ENCODE data around the gene ZNF587B.
"Not testable (repeated sequence)": the region's sequence is repeated elsewhere in the genome, so short reads cannot be mapped to it uniquely, and the experiment has no call there.

Gene ZNF587B

GRCh38 chr19:57830071-57830602 lies at the start of gene ZNF587B:
Gene ZNF587B, plus strand, starts transcription at chr19:57830299. Its CDS starts 230 bp downstream, at chr19:57830529.
- no peaks in the 10 kb centered on the region for H3K9me3 ChIP-seq (ENCODE audit: control insufficient read depth, insufficient read depth, low read length)
- peaks cover 2% of the 10 kb centered on the region for H3K4me1 ChIP-seq (ENCODE audit: control insufficient read depth, insufficient read depth, low read length)
- H3K9ac ChIP-seq (ENCODE audit: low read depth, low read length) = peak within 1 kb of the TSS; percentile 80
- peak within 1 kb of the TSS; percentile 97 for H3K4me3 ChIP-seq (ENCODE audit: low read depth, low read length)
- H3K27me3 ChIP-seq (ENCODE audit: control insufficient read depth, insufficient read depth, low read length) = no peaks in the 10 kb centered on the region
- no peaks in the 10 kb centered on the region for H3K36me3 ChIP-seq (ENCODE audit: control insufficient read depth, insufficient read depth, low read length)

GRCh38 chr19:57786286-57786685 lies 43.8 kb upstream of the ZNF587B start:
- no peak overlapping the region for H3K9ac ChIP-seq (ENCODE audit: low read depth, low read length)
- no peaks in the 10 kb centered on the region for H3K27me3 ChIP-seq (ENCODE audit: control insufficient read depth, insufficient read depth, low read length)
- H3K4me1 ChIP-seq (ENCODE audit: control insufficient read depth, insufficient read depth, low read length) = peaks cover 3% of the 10 kb centered on the region
- peaks cover 10% of the 10 kb centered on the region for H3K36me3 ChIP-seq (ENCODE audit: control insufficient read depth, insufficient read depth, low read length)
- no peaks in the 10 kb centered on the region for H3K9me3 ChIP-seq (ENCODE audit: control insufficient read depth, insufficient read depth, low read length)
- H3K4me3 ChIP-seq (ENCODE audit: low read depth, low read length) = no peak overlapping the region

GRCh38 chr19:57786906-57787305 lies 43.2 kb upstream of the ZNF587B start:
- Histone ChIP-seq H3K9me3 (ENCODE audit: control insufficient read depth, insufficient read depth, low read length) (no peaks in the 10 kb centered on the region), H3K9ac (ENCODE audit: low read depth, low read length) (no peak overlapping the region), H3K4me3 (ENCODE audit: low read depth, low read length) (no peak overlapping the region), H3K27me3 (ENCODE audit: control insufficient read depth, insufficient read depth, low read length) (no peaks in the 10 kb centered on the region), H3K4me1 (ENCODE audit: control insufficient read depth, insufficient read depth, low read length) (peaks cover 3% of the 10 kb centered on the region), H3K36me3 (ENCODE audit: control insufficient read depth, insufficient read depth, low read length) (peaks cover 15% of the 10 kb centered on the region)

DNA sequence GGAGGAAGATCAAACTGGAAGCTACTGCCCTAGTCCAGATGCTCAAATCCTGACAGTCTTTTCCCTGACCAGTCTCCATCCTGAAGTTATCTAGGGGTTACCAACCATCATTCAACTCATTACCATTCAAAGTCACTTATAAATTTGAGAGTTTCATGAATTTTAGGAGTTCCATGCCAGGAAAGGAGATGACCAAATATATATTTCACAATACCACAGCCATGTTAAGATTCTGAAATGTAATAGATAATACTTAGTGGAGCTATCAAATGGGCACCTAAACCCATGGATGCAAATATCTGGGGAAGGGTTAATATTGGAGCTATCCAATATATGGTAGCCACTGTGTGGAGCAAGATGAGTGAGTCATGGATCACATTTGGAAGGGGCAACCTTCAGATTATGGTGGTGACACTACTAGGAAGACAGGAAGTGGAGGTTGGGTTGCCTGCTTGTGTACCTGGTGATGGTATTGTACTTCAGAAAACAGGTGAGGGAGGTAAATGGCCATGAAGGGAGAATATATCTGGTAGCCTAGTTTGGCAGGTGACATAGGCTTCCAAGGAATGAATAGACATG lies 41.9 kb upstream of the ZNF587B start:
- no peak overlapping the region for H3K4me3 ChIP-seq (ENCODE audit: low read depth, low read length)
- H3K9ac ChIP-seq (ENCODE audit: low read depth, low read length) = no peak overlapping the region
- H3K36me3 ChIP-seq (ENCODE audit: control insufficient read depth, insufficient read depth, low read length) = peaks cover 15% of the 10 kb centered on the region
- H3K27me3 ChIP-seq (ENCODE audit: control insufficient read depth, insufficient read depth, low read length) = no peaks in the 10 kb centered on the region
- peaks cover 3% of the 10 kb centered on the region for H3K4me1 ChIP-seq (ENCODE audit: control insufficient read depth, insufficient read depth, low read length)
- H3K9me3 ChIP-seq (ENCODE audit: control insufficient read depth, insufficient read depth, low read length) = no peaks in the 10 kb centered on the region

DNA sequence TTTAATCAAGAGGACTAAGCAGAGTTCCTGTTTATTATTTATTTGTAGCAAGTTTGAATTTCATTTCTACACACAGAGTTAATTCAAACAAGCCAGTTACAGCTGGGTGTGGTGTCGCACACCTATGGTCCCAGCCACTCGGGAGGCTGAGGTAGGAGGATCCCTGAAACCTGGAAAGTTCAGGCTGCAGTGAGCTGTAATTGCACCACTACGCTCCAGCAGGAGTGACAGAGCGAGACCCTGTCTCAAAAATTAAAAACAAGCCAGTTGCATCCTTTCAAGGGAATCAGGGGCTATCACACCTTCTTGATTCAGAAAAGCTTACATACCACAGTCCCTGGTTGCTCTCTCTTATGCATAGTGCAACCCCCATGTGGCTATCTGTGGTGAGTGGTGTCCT lies 40.8 kb upstream of the ZNF587B start:
- Histone ChIP-seq H3K4me3 (ENCODE audit: low read depth, low read length) (no peak overlapping the region), H3K36me3 (ENCODE audit: control insufficient read depth, insufficient read depth, low read length) (peaks cover 15% of the 10 kb centered on the region), H3K9me3 (ENCODE audit: control insufficient read depth, insufficient read depth, low read length) (no peaks in the 10 kb centered on the region), H3K27me3 (ENCODE audit: control insufficient read depth, insufficient read depth, low read length) (no peaks in the 10 kb centered on the region), H3K9ac (ENCODE audit: low read depth, low read length) (no peak overlapping the region), H3K4me1 (ENCODE audit: control insufficient read depth, insufficient read depth, low read length) (peaks cover 3% of the 10 kb centered on the region)

DNA sequence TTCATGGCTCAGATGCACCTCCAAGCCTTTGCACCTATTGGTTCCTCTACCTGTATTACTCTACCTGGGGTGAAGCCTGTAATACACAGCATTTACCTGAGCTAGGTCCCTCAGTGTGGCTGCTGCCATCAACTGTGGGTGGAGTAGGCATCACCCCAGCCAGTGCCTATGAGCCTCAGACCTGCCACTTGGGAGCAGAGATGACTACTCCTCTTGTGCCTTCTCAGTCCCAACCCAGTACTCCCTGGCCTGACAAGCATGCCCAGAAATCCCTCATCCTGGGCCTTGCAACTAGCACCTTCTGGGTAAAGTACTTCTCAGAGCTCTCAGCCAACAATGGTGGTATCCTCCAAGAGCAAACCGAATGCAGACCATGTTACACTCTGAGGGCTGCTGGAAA lies 33.5 kb upstream of the ZNF587B start:
- not testable (repeated sequence) for H3K36me3 ChIP-seq (ENCODE audit: control insufficient read depth, insufficient read depth, low read length); H3K4me3 ChIP-seq (ENCODE audit: low read depth, low read length); H3K9me3 ChIP-seq (ENCODE audit: control insufficient read depth, insufficient read depth, low read length); H3K9ac ChIP-seq (ENCODE audit: low read depth, low read length); H3K27me3 ChIP-seq (ENCODE audit: control insufficient read depth, insufficient read depth, low read length)
- H3K4me1 ChIP-seq (ENCODE audit: control insufficient read depth, insufficient read depth, low read length) = peaks cover 22% of the 10 kb centered on the region

GRCh38 chr19:57800696-57801095 lies 29.4 kb upstream of the ZNF587B start:
- Histone ChIP-seq H3K4me1 (ENCODE audit: control insufficient read depth, insufficient read depth, low read length) (peaks cover 29% of the 10 kb centered on the region), H3K9me3 (ENCODE audit: control insufficient read depth, insufficient read depth, low read length) (no peaks in the 10 kb centered on the region), H3K36me3 (ENCODE audit: control insufficient read depth, insufficient read depth, low read length) (no peaks in the 10 kb centered on the region), H3K9ac (ENCODE audit: low read depth, low read length) (no peak overlapping the region), H3K27me3 (ENCODE audit: control insufficient read depth, insufficient read depth, low read length) (no peaks in the 10 kb centered on the region), H3K4me3 (ENCODE audit: low read depth, low read length) (peak overlapping the region; percentile 33)

DNA sequence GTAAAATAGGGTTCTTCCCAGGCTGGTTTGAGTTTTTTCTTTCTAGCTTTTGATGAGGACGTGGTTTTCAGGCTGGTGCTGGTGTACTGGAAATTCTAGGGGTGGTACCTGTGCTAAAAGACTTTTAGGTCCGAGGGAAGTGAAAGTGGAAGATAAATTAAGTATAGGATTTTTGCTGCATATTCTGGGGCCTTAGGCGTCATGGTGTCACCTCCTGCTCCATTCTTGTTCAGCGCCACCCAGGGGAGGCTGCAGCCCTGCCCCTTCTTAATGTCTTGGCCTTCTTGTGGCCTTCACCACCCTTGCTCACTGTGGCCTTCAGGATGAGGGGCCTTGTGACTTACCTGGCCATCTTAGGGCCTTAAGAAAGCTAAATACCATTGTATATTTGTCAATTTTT lies 27.8 kb upstream of the ZNF587B start:
- no peaks in the 10 kb centered on the region for H3K36me3 ChIP-seq (ENCODE audit: control insufficient read depth, insufficient read depth, low read length)
- peaks cover 29% of the 10 kb centered on the region for H3K4me1 ChIP-seq (ENCODE audit: control insufficient read depth, insufficient read depth, low read length)
- no peak overlapping the region for H3K4me3 ChIP-seq (ENCODE audit: low read depth, low read length)
- no peak overlapping the region for H3K9ac ChIP-seq (ENCODE audit: low read depth, low read length)
- no peaks in the 10 kb centered on the region for H3K27me3 ChIP-seq (ENCODE audit: control insufficient read depth, insufficient read depth, low read length)
- no peaks in the 10 kb centered on the region for H3K9me3 ChIP-seq (ENCODE audit: control insufficient read depth, insufficient read depth, low read length)

DNA sequence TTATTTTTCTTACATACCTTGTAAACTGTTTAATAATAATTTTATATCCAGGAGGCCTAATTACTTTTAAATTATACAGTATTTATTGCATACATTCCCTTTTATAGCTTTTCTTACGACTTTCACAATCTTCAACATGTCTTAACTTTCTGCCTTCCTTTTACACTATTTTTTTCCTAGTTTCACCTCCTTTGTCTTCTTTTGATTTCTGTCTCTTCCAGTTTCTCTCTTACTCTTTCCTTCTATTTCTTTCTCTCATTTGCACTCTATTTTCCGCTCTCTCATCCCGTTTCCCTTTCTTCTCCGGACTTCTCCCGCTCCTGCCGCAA lies 26.9 kb upstream of the ZNF587B start:
- H3K36me3 ChIP-seq (ENCODE audit: control insufficient read depth, insufficient read depth, low read length) = peaks cover 4% of the 10 kb centered on the region
- H3K9ac ChIP-seq (ENCODE audit: low read depth, low read length) = peak overlapping the region; percentile 89
- peaks cover 29% of the 10 kb centered on the region for H3K4me1 ChIP-seq (ENCODE audit: control insufficient read depth, insufficient read depth, low read length)
- no peaks in the 10 kb centered on the region for H3K9me3 ChIP-seq (ENCODE audit: control insufficient read depth, insufficient read depth, low read length)
- H3K4me3 ChIP-seq (ENCODE audit: low read depth, low read length) = peak overlapping the region; percentile 73
- no peaks in the 10 kb centered on the region for H3K27me3 ChIP-seq (ENCODE audit: control insufficient read depth, insufficient read depth, low read length)

DNA sequence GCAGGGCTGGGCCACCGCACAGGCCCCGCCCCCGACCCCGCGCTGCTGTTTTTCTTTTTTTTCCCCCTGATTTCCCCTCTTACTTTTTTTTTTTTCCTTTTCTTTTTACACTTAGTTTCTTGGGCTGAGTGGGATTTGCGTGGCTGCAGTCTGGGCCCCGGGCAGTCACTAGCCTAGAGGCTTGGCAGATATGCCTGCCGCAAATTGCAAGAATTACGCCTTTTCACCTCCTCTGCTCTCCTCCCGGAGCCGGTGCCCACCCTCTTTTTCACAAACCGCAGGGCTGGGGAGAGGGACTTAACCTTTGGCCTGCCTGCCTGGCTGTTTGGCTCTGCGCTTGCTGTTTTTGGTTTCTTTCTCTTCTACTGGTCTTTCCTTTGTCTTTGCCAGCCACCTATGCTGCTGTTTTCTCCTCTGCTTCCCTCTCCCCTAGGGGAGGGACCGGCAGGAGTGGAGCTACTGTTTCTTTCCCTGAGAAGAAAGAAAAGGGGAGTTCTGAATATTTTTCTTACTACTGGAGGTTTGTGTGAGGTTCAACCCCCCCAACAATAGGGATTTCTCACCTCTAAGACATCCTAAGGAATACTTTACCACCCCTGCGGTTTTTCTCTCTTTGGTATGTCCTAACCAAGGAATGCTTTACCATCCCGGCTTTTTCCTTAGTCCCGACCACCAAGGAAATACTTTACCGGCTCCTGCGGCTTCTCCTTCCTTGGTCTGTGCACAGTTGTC lies 26.3 kb upstream of the ZNF587B start:
- Histone ChIP-seq H3K9ac (ENCODE audit: low read depth, low read length) (peak overlapping the region; percentile 89), H3K4me1 (ENCODE audit: control insufficient read depth, insufficient read depth, low read length) (peaks cover 26% of the 10 kb centered on the region), H3K27me3 (ENCODE audit: control insufficient read depth, insufficient read depth, low read length) (no peaks in the 10 kb centered on the region), H3K4me3 (ENCODE audit: low read depth, low read length) (peak overlapping the region; percentile 73), H3K9me3 (ENCODE audit: control insufficient read depth, insufficient read depth, low read length) (no peaks in the 10 kb centered on the region), H3K36me3 (ENCODE audit: control insufficient read depth, insufficient read depth, low read length) (peaks cover 8% of the 10 kb centered on the region)

DNA sequence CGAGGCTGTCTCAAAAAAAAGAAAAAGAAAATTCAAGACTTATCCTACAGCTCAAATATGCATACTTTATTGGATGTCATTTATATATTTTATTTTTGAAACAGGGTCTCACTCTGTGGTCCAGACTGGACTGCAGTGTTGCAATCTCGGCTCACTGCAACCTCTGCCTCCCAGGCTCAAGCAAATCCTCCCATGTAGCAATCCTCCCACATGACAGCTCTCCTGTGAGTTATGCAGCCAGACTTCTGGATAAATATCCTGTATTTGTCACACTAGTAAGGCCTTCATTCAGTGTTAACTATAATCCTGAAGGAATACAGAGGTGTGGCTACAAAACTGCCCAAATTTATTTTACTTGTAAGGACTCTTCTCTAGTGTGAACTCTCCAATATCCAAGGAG lies 22.6 kb upstream of the ZNF587B start:
- no peaks in the 10 kb centered on the region for H3K9me3 ChIP-seq (ENCODE audit: control insufficient read depth, insufficient read depth, low read length)
- H3K4me3 ChIP-seq (ENCODE audit: low read depth, low read length) = no peak overlapping the region
- peaks cover 28% of the 10 kb centered on the region for H3K36me3 ChIP-seq (ENCODE audit: control insufficient read depth, insufficient read depth, low read length)
- no peaks in the 10 kb centered on the region for H3K27me3 ChIP-seq (ENCODE audit: control insufficient read depth, insufficient read depth, low read length)
- H3K9ac ChIP-seq (ENCODE audit: low read depth, low read length) = no peak overlapping the region
- H3K4me1 ChIP-seq (ENCODE audit: control insufficient read depth, insufficient read depth, low read length) = no peaks in the 10 kb centered on the region

All from iPS-15b (cell line).